ENCODE data around the gene MAPK8IP3.

DNA sequence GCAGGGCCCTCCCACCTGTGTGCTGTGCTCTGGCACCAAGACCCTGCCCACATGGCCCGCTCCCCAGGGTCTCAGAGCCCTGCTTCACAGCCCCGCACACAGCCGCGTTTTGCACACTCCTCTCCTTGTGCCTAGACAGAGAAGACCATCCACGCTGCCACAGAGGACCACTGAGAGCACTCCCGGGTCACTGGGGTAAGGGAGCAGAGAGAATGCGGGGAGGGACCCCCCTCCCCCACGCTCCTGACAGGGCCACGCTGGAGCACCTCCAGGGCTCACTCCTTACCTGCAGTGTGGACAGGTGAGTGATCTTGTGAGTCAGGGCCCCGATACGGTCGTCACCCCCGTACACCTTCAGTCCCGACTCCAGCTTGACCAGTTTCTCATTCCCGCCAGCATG is 113.6 kb downstream of the MAPK8IP3 start:
- TF ChIP-seq, protein P1, sequence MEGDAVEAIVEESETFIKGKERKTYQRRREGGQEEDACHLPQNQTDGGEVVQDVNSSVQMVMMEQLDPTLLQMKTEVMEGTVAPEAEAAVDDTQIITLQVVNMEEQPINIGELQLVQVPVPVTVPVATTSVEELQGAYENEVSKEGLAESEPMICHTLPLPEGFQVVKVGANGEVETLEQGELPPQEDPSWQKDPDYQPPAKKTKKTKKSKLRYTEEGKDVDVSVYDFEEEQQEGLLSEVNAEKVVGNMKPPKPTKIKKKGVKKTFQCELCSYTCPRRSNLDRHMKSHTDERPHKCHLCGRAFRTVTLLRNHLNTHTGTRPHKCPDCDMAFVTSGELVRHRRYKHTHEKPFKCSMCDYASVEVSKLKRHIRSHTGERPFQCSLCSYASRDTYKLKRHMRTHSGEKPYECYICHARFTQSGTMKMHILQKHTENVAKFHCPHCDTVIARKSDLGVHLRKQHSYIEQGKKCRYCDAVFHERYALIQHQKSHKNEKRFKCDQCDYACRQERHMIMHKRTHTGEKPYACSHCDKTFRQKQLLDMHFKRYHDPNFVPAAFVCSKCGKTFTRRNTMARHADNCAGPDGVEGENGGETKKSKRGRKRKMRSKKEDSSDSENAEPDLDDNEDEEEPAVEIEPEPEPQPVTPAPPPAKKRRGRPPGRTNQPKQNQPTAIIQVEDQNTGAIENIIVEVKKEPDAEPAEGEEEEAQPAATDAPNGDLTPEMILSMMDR (IDR thresholded peaks at IDR 0.05): no peak
- TF ChIP-seq POLR2A (IDR thresholded peaks at IDR 0.05): no peak

All from adrenal gland (tissue), 5 donors.